ENCODE measurements around the gene PLEKHJ1. TPM values are rescaled to one million over a fixed set of nuclear protein-coding genes. Genes with fewer than 3 reads are reported as not detected.

Gene PLEKHJ1
- total RNA-seq, 1 experiment from 2014 or later, result 78.6 TPM

DNA sequence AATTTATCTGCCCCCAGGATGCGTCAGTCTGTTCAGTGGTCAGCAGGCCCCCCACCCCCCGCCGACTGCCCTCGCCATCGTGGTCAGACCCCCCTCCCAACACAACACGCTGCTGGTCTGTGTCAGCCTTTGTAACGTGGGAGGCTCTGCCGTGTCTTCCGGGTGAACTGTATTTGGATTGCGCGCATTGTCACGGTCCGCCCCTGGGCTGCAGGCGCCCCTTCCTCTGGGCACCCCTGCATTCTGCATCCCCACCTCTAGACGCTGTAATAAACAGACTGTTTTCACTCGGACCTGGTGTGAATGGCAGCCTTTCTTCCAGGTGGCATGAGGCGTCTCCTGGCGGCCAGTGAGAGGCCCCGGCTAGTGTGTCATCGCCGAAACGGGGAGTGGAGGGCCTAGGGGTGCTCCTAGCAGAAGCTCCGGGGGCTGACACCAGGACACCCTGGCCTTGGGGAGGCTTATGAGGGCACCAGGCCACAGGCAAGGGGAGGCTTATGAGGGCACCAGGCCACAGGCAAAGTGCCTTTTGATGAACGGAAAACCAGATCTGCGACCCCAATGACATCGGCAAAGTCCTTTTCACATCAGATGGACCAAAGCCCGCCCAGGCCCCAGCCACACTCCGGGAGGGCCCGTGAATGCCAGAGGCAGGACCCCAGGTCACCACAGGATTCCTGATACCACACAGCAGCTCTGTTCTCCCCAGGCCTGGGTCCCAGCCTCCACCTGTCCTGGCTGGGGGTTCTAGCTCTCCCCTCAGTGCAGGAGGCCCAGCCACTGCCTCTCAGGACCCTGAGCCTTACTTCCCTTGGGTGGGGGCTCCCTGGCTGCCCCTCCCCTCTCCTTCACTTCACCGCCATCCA lies 3.6 kb downstream of the PLEKHJ1 start:
- ATAC-seq (peak; percentile 4), DNase-seq (ENCODE audit: low read depth, low spot score) (no peak)
- Histone ChIP-seq H3K4me3 (ENCODE audit: low read depth in 2 of 2, low read length in 2 of 2) (no peak overlapping the region), H3K4me1 (ENCODE audit: control insufficient read depth, insufficient read depth, low read length) (peaks cover 24% of the 10 kb centered on the region), H3K27ac (ENCODE audit: low read length) (peak overlapping the region; percentile 20; the same call in 1 of the 2 replicates), H3K27me3 (ENCODE audit: control insufficient read depth, insufficient read depth, low read length) (no peaks in the 10 kb centered on the region), H3K36me3 (ENCODE audit: control insufficient read depth, insufficient read depth, low read length) (peaks cover 4% of the 10 kb centered on the region; the same call in 1 of the 2 replicates), H3K9me3 (ENCODE audit: control insufficient read depth, insufficient read depth, low read depth, low read length) (no peaks in the 10 kb centered on the region)
- POLR2A ChIA-PET, result interaction anchor here (0.6 kb wide), 1 partner anchor 90 kb away, joined by 3 read pairs; no protein-coding TSS in a partner anchor
- no TSS peak for BruUV-seq (replicated peaks)
- intact Hi-C loops (cut with micrococcal nuclease; ENCODE audit: unreplicated experiment), result loop anchor here (5.0 kb wide), 1 partner anchor 75 kb away; no protein-coding TSS in a partner anchor
- in situ Hi-C loops (cut with HindIII; ENCODE audit: low pct_unique_long_range_greater_than_20kb, low sequenced_read_pairs), result no loop called here
- CTCF ChIA-PET, result interaction anchor here (0.6 kb wide), 1 partner anchor 76 kb away, joined by 4 read pairs; no protein-coding TSS in a partner anchor
- TF ChIP-seq, protein P1, sequence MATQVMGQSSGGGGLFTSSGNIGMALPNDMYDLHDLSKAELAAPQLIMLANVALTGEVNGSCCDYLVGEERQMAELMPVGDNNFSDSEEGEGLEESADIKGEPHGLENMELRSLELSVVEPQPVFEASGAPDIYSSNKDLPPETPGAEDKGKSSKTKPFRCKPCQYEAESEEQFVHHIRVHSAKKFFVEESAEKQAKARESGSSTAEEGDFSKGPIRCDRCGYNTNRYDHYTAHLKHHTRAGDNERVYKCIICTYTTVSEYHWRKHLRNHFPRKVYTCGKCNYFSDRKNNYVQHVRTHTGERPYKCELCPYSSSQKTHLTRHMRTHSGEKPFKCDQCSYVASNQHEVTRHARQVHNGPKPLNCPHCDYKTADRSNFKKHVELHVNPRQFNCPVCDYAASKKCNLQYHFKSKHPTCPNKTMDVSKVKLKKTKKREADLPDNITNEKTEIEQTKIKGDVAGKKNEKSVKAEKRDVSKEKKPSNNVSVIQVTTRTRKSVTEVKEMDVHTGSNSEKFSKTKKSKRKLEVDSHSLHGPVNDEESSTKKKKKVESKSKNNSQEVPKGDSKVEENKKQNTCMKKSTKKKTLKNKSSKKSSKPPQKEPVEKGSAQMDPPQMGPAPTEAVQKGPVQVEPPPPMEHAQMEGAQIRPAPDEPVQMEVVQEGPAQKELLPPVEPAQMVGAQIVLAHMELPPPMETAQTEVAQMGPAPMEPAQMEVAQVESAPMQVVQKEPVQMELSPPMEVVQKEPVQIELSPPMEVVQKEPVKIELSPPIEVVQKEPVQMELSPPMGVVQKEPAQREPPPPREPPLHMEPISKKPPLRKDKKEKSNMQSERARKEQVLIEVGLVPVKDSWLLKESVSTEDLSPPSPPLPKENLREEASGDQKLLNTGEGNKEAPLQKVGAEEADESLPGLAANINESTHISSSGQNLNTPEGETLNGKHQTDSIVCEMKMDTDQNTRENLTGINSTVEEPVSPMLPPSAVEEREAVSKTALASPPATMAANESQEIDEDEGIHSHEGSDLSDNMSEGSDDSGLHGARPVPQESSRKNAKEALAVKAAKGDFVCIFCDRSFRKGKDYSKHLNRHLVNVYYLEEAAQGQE (IDR thresholded peaks at IDR 0.05; ENCODE audit: insufficient read depth in 1 of 2, low read depth in 2 of 2, low read length in 1 of 2), result no peak
- TF ChIP-seq SIN3A (IDR thresholded peaks at IDR 0.05; ENCODE audit: borderline replicate concordance, insufficient read depth, low read depth, low read length) (no peak), POLR2AphosphoS5 (IDR thresholded peaks at IDR 0.05; ENCODE audit: low read depth, low read length) (peak; percentile 2; the same call in 1 of the 2 replicates), TCF7L2 (IDR thresholded peaks at IDR 0.05; ENCODE audit: low read depth, low read length) (no peak)
- TF ChIP-seq, protein P2, sequence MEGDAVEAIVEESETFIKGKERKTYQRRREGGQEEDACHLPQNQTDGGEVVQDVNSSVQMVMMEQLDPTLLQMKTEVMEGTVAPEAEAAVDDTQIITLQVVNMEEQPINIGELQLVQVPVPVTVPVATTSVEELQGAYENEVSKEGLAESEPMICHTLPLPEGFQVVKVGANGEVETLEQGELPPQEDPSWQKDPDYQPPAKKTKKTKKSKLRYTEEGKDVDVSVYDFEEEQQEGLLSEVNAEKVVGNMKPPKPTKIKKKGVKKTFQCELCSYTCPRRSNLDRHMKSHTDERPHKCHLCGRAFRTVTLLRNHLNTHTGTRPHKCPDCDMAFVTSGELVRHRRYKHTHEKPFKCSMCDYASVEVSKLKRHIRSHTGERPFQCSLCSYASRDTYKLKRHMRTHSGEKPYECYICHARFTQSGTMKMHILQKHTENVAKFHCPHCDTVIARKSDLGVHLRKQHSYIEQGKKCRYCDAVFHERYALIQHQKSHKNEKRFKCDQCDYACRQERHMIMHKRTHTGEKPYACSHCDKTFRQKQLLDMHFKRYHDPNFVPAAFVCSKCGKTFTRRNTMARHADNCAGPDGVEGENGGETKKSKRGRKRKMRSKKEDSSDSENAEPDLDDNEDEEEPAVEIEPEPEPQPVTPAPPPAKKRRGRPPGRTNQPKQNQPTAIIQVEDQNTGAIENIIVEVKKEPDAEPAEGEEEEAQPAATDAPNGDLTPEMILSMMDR (IDR thresholded peaks at IDR 0.05), result peak; percentile 24

GRCh38 chr19:2231621-2232221 lies 4.4 kb downstream of the PLEKHJ1 start:
- H3K9me3 ChIP-seq (ENCODE audit: control insufficient read depth, insufficient read depth, low read depth, low read length), result no peaks in the 10 kb centered on the region
- ChIA-PET POLR2A (interaction anchor here (0.6 kb wide), 3 partner anchors 85 to 201 kb away, joined by 3 to 12 read pairs (median 3); no protein-coding TSS in a partner anchor), CTCF (interaction anchor here (1.7 kb wide), 1 partner anchor 76 kb away, joined by 8 read pairs; no protein-coding TSS in a partner anchor)
- in situ Hi-C loops (cut with HindIII; ENCODE audit: low pct_unique_long_range_greater_than_20kb, low sequenced_read_pairs) (no loop called here), intact Hi-C loops (cut with micrococcal nuclease; ENCODE audit: unreplicated experiment) (loop anchor here (5.0 kb wide), 1 partner anchor 74 kb away; no protein-coding TSS in a partner anchor)
- TF ChIP-seq, protein P1 (IDR thresholded peaks at IDR 0.05; ENCODE audit: insufficient read depth in 1 of 2, low read depth in 2 of 2, low read length in 1 of 2), result no peak
- TF ChIP-seq POLR2AphosphoS5 (IDR thresholded peaks at IDR 0.05; ENCODE audit: low read depth, low read length), result peak; percentile 68
- TF ChIP-seq, protein P2 (IDR thresholded peaks at IDR 0.05), result peak; percentile 47; the same call in 1 of the 2 replicates
- H3K4me3 ChIP-seq (ENCODE audit: low read depth in 2 of 2, low read length in 2 of 2), result no peak overlapping the region
- H3K36me3 ChIP-seq (ENCODE audit: control insufficient read depth, insufficient read depth, low read length), result peaks cover 2% of the 10 kb centered on the region; the same call in 1 of the 2 replicates
- no peaks in the 10 kb centered on the region for H3K27me3 ChIP-seq (ENCODE audit: control insufficient read depth, insufficient read depth, low read length)
- peaks cover 24% of the 10 kb centered on the region for H3K4me1 ChIP-seq (ENCODE audit: control insufficient read depth, insufficient read depth, low read length)
- BruUV-seq (replicated peaks), result no TSS peak
- H3K27ac ChIP-seq (ENCODE audit: low read length), result peak overlapping the region; percentile 39; the same call in 1 of the 2 replicates
- ATAC-seq (peak; percentile 60), DNase-seq (ENCODE audit: low read depth, low spot score) (no peak)
